H1 (cell line): ENCODE results near the gene TTLL5. TPM values are rescaled to one million over a fixed set of nuclear protein-coding genes. Genes with fewer than 3 reads are reported as not detected.

Experiments used
- CTCF ChIA-PET: fragments of 300-600 bp; sonication (Branson Sonifier 250); formaldehyde crosslinking; loops from one replicate; lab custom pipeline; 2021; ENCODE audit not compliant: partially characterized antibody; lab: Charles Lee
- POLR2A ChIA-PET: fragments of 300-600 bp; sonication (Branson Sonifier 250); formaldehyde crosslinking; loops from one replicate; lab custom pipeline; 2021; ENCODE audit warnings: inconsistent platforms; ENCODE audit not compliant: partially characterized antibody; lab: Charles Lee
- DNase-seq, 2 experiments: peaks; one replicate each; pipeline versions ENCODE4 v3.0.0 to v3.0.0-alpha.2; 2010 to 2022; ENCODE audit warnings: low spot score in 2 of 2, low read depth in 1 of 2, mixed read lengths in 1 of 2
- FAIRE-seq: peaks from 2 replicates; lab custom pipeline; 2011; peaks lifted over from hg19 to GRCh38; lab: Jason Lieb, UNC
- H2AFZ ChIP-seq: 2 replicates; pipeline ENCODE4 v1.8.1; 2012; ENCODE audit warnings: low read length, inconsistent platforms
- H2AK5ac ChIP-seq: 2 replicates; pipeline ENCODE4 v1.6.1; 2013; ENCODE audit warnings: low read depth, low read length
- H2BK120ac ChIP-seq: replicated peaks from 2 replicates; pipeline ENCODE3; 2013; ENCODE audit warnings: low read depth, low read length, inconsistent platforms
- H2BK12ac ChIP-seq: 2 replicates; pipeline ENCODE4 v1.6.1; 2013; ENCODE audit warnings: low read depth, low read length
- H2BK15ac ChIP-seq: 2 replicates; pipeline ENCODE4 v1.6.1; 2013; ENCODE audit warnings: low read length
- H2BK20ac ChIP-seq: 2 replicates; pipeline ENCODE4 v1.6.1; 2013; ENCODE audit warnings: low read length
- H2BK5ac ChIP-seq: 2 replicates; pipeline ENCODE4 v1.6.1; 2013; ENCODE audit warnings: low read depth, low read length
- H3K14ac ChIP-seq: 2 replicates; pipeline ENCODE4 v1.6.1; 2013; ENCODE audit warnings: inconsistent platforms; ENCODE audit not compliant: insufficient read length
- H3K18ac ChIP-seq: 2 replicates; pipeline ENCODE4 v1.6.1; 2013; ENCODE audit warnings: low read length; ENCODE audit errors: extremely low read depth
- H3K23ac ChIP-seq: 2 replicates; pipeline ENCODE4 v1.6.1; 2013; ENCODE audit warnings: inconsistent platforms; ENCODE audit not compliant: insufficient read length
- H3K23me2 ChIP-seq: 2 replicates; pipeline ENCODE4 v1.6.1; 2013; ENCODE audit warnings: low read depth, low read length
- H3K27ac ChIP-seq: 2 replicates; pipeline ENCODE4 v1.6.1; 2011; ENCODE audit warnings: low read depth, low read length, inconsistent platforms
- H3K27me3 ChIP-seq, 4 experiments: replicated peaks in 1 of 4; 1 replicate in 1 of 4; 2 replicates in 3 of 4; pipeline versions ENCODE4 v1.6.1 to v1.8.1; 2011 to 2013; ENCODE audit warnings: low read length in 3 of 4, mild to moderate bottlenecking in 3 of 4, inconsistent platforms in 2 of 4, mixed read lengths in 2 of 4, moderate library complexity in 1 of 4; ENCODE audit not compliant: control insufficient read depth in 3 of 4, insufficient read depth in 3 of 4; ENCODE audit errors: extremely low read depth in 1 of 4
- H3K36me3 ChIP-seq, 4 experiments: 2 replicates each; pipeline versions ENCODE4 v1.6.1 to v1.8.1; 2011 to 2013; ENCODE audit warnings: mild to moderate bottlenecking in 4 of 4, low read length in 3 of 4, moderate library complexity in 2 of 4, control low read depth in 1 of 4, inconsistent platforms in 1 of 4; ENCODE audit not compliant: insufficient read depth in 4 of 4, control insufficient read depth in 2 of 4
- H3K4ac ChIP-seq: replicated peaks from 2 replicates; pipeline ENCODE3; 2013; ENCODE audit warnings: low read length, low read depth, mixed read lengths, inconsistent platforms; ENCODE audit not compliant: insufficient read length
- H3K4me1 ChIP-seq, 4 experiments: replicated peaks in 1 of 4; 1 replicate in 1 of 4; 2 replicates in 3 of 4; pipeline versions ENCODE4 v1.6.1 to v1.8.1; 2011 to 2013; ENCODE audit warnings: low read length in 3 of 4, inconsistent platforms in 2 of 4, mixed read lengths in 1 of 4; ENCODE audit not compliant: insufficient read depth in 4 of 4, control insufficient read depth in 3 of 4
- H3K4me2 ChIP-seq, 2 experiments: 2 replicates each; pipeline versions ENCODE4 v1.6.1 to v1.8.1; 2011 to 2013; ENCODE audit warnings: low read depth in 2 of 2, low read length in 2 of 2, control low read depth in 1 of 2, inconsistent platforms in 1 of 2, mild to moderate bottlenecking in 1 of 2; ENCODE audit not compliant: insufficient read depth in 1 of 2
- H3K4me3 ChIP-seq, 4 experiments: fragments of 200-600, 300-600 bp in 1 of 4; sonication (generic), shearing (Covaris generic), sonication (Bioruptor Twin) in 1 of 4; 2 replicates each; pipeline versions ENCODE4 v1.5.1 to v1.8.1; 2011 to 2016; ENCODE audit warnings: low read length in 4 of 4, low read depth in 3 of 4, control low read depth in 2 of 4, inconsistent platforms in 2 of 4, mild to moderate bottlenecking in 2 of 4, mixed read lengths in 1 of 4, moderate library complexity in 1 of 4; ENCODE audit not compliant: insufficient read depth in 2 of 4; ENCODE audit errors: extremely low read depth in 1 of 4
- H3K56ac ChIP-seq: replicated peaks from 2 replicates; pipeline ENCODE3; 2013; ENCODE audit warnings: low read depth, mild to moderate bottlenecking, mixed read lengths, low read length, inconsistent platforms; ENCODE audit not compliant: insufficient read length
- H3K79me1 ChIP-seq: 2 replicates; pipeline ENCODE4 v1.6.1; 2013; ENCODE audit warnings: low read depth, low read length, control low read depth
- H3K79me2 ChIP-seq, 2 experiments: 2 replicates each; pipeline versions ENCODE4 v1.6.1 to v1.8.1; 2012 to 2013; ENCODE audit warnings: low read length in 2 of 2, mild to moderate bottlenecking in 2 of 2, inconsistent platforms in 1 of 2; ENCODE audit not compliant: insufficient read depth in 2 of 2, control insufficient read depth in 1 of 2
- H3K9ac ChIP-seq, 4 experiments: replicated peaks in 1 of 4; 1 replicate in 1 of 4; 2 replicates in 3 of 4; pipeline versions ENCODE4 v1.6.1 to v1.8.1; 2011 to 2013; ENCODE audit warnings: low read depth in 3 of 4, low read length in 3 of 4, control low read depth in 2 of 4, mild to moderate bottlenecking in 2 of 4, moderate library complexity in 2 of 4, inconsistent platforms in 1 of 4; ENCODE audit errors: extremely low read depth in 1 of 4
- H3K9me3 ChIP-seq, 2 experiments: 2 replicates each; pipeline versions ENCODE4 v1.6.1 to v1.8.1; 2012 to 2013; ENCODE audit warnings: mild to moderate bottlenecking in 2 of 2, moderate library complexity in 2 of 2, control low read depth in 1 of 2, inconsistent platforms in 1 of 2, low read depth in 1 of 2, low read length in 1 of 2, mixed read lengths in 1 of 2; ENCODE audit not compliant: insufficient read depth in 2 of 2
- H4K20me1 ChIP-seq, 2 experiments: replicated peaks in 1 of 2; 2 replicates each; pipeline versions ENCODE3 to v1.8.1; 2011 to 2013; ENCODE audit warnings: inconsistent platforms in 2 of 2, low read length in 2 of 2, mild to moderate bottlenecking in 1 of 2; ENCODE audit not compliant: insufficient read depth in 2 of 2, control insufficient read depth in 1 of 2
- H4K5ac ChIP-seq: 2 replicates; pipeline ENCODE4 v1.6.1; 2013; ENCODE audit warnings: low read length, low read depth, mixed read lengths, inconsistent platforms; ENCODE audit not compliant: insufficient read length
- H4K8ac ChIP-seq: 2 replicates; pipeline ENCODE4 v1.8.0; 2013; ENCODE audit warnings: mild to moderate bottlenecking, moderate library complexity, low read length, inconsistent platforms; ENCODE audit not compliant: insufficient read depth; ENCODE audit errors: extremely low read depth
- H4K91ac ChIP-seq: replicated peaks from 2 replicates; pipeline ENCODE3; 2013; ENCODE audit warnings: low read length, mixed read lengths, inconsistent platforms; ENCODE audit not compliant: insufficient read length
- BCL11A ChIP-seq, 2 experiments: IDR thresholded peaks; one replicate each; pipeline ENCODE4 v1.6.1; 2011; ENCODE audit warnings: low read depth in 2 of 2, low read length in 2 of 2, mild to moderate bottlenecking in 2 of 2
- FOSL1 ChIP-seq: IDR thresholded peaks from 2 replicates; pipeline ENCODE4 v1.6.1; 2011; ENCODE audit warnings: mild to moderate bottlenecking, low read depth, low read length, moderate library complexity; ENCODE audit not compliant: insufficient read depth
- GABPA ChIP-seq: IDR thresholded peaks from 2 replicates; pipeline ENCODE4 v1.6.1; 2011; ENCODE audit warnings: mild to moderate bottlenecking, low read length, moderate library complexity, borderline replicate concordance; ENCODE audit not compliant: insufficient read depth
- POLR2A ChIP-seq, 2 experiments: IDR thresholded peaks; 1 replicate in 1 of 2; 2 replicates in 1 of 2; pipeline ENCODE4 v1.6.1; 2011; ENCODE audit warnings: low read depth in 2 of 2, low read length in 2 of 2, mild to moderate bottlenecking in 2 of 2; ENCODE audit errors: control extremely low read depth in 1 of 2
- POU5F1 ChIP-seq: IDR thresholded peaks from 2 replicates; pipeline ENCODE4 v1.6.1; 2011; ENCODE audit warnings: low read depth, mild to moderate bottlenecking, low read length, moderate library complexity
- RBBP5 ChIP-seq: IDR thresholded peaks from 2 replicates; pipeline ENCODE4 v1.7.1; 2012; ENCODE audit warnings: low read depth, mild to moderate bottlenecking, inconsistent platforms, low read length, moderate library complexity, borderline replicate concordance
- RFX5 ChIP-seq: IDR thresholded peaks from 2 replicates; pipeline ENCODE4 v1.6.1; 2011; ENCODE audit warnings: low read depth, low read length, improper control_type of control experiment, borderline replicate concordance
- SIX5 ChIP-seq: IDR thresholded peaks from 2 replicates; pipeline ENCODE4 v1.6.1; 2011; ENCODE audit warnings: mild to moderate bottlenecking, low read depth, low read length
- SP1 ChIP-seq: IDR thresholded peaks from 2 replicates; pipeline ENCODE4 v1.6.1; 2011; ENCODE audit warnings: low read depth, low read length
- SP4 ChIP-seq: IDR thresholded peaks from 2 replicates; pipeline ENCODE4 v1.6.1; 2012; ENCODE audit warnings: low read length, inconsistent platforms
- SRF ChIP-seq: IDR thresholded peaks from 2 replicates; pipeline ENCODE4 v1.6.1; 2011; ENCODE audit warnings: mild to moderate bottlenecking, low read depth, low read length, moderate library complexity
- TAF7 ChIP-seq: optimal IDR thresholded peaks from 2 replicates; pipeline ENCODE3; 2011; ENCODE audit warnings: low read depth, mild to moderate bottlenecking, inconsistent platforms, low read length, moderate library complexity, borderline replicate concordance
- TBP ChIP-seq: IDR thresholded peaks from 2 replicates; pipeline ENCODE4 v1.6.1; 2011; ENCODE audit warnings: low read depth, low read length, improper control_type of control experiment
- WGBS, 2 experiments: shearing (Covaris generic) in 1 of 2; methylation state at CpG; one replicate each; pipeline versions ENCODE4 v1.1.6 to v1.1.7; 2013 to 2015; ENCODE audit warnings: low lambda C conversion rate in 2 of 2, mixed read lengths in 2 of 2, inconsistent platforms in 1 of 2, low coverage in 1 of 2, missing lambda C conversion rate in 1 of 2; ENCODE audit not compliant: insufficient replicate concordance in 2 of 2, insufficient coverage in 1 of 2, insufficient read length in 1 of 2; ENCODE audit errors: extremely low coverage in 1 of 2, missing lambda C conversion rate in 1 of 2; 5-methylcytosine and 5-hydroxymethylcytosine counted together
- polyA plus RNA-seq, 7 experiments: library from polyadenylated mRNA; depleted of rRNA in 3 of 7; stranded (reverse) in 5 of 7; unstranded in 2 of 7; fragments of >200 nt in 5 of 7; fragments of 200-250 nt in 2 of 7; gene quantifications; 1 replicate in 5 of 7; 2 replicates in 1 of 7; 4 replicates in 1 of 7; pipeline versions ENCODE4 v1.2.1 to v1.2.3, GENCODE V29; 2011 to 2013; ENCODE audit warnings: missing spikeins in 2 of 7, mixed read lengths in 2 of 7
- total RNA-seq: library from RNA; stranded (reverse); fragmentation: NEBNext Ultra II Directional; extraction: Animal tissue kit (Norgen Biotek cat#: 25700); gene quantifications from 2 replicates; pipeline ENCODE4 v1.2.1, GENCODE V29; 2021
- TF ChIP-seq, protein P1 (sequence below): IDR thresholded peaks from 2 replicates; pipeline ENCODE4 v1.6.1; 2012; ENCODE audit warnings: inconsistent platforms

TTLL5 gene
- total and polyA plus RNA-seq, 2 of the 8 experiments (the other 6 are each of a cell fraction or from before 2014, with no cell fraction given) = 16.1 to 45.9 TPM

DNA sequence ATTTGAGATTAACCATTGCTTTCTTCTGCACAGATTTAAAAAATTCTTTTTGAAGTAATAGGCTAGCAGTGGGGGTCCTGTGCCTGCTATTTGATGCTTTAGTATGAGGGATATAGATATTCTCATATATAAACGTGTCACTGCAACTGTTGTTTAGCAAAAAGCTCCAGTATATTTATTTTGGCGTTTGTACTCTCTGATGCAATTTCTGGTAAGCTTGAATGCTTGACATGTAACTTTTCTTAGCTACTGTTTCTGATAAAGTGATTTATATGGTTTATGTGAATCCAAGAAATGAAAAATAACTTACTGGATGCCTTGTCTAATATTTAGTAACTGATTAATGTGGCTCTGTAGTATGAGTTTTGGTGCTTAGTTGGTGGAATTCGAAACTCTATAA lies 77.1 kb downstream of the TTLL5 start:
- H3K4me2 ChIP-seq = no peak overlapping the region
- H2BK20ac ChIP-seq = no peak overlapping the region
- H3K4me1 ChIP-seq = no peaks in the 10 kb centered on the region; a peak in 1 of 7 replicates
- ChIA-PET CTCF (interaction anchor here (0.8 to 2.1 kb wide), 5 partner anchors 11 to 168 kb away, joined by 3 to 8 read pairs (median 7); no protein-coding TSS in a partner anchor), POLR2A (no interaction called here)
- H3K27me3 ChIP-seq = no peaks in the 10 kb centered on the region
- no peak overlapping the region for H2BK120ac ChIP-seq
- no peak overlapping the region for H2AK5ac ChIP-seq
- H3K14ac ChIP-seq = no peak overlapping the region
- H3K79me1 ChIP-seq = no peaks in the 10 kb centered on the region
- no peaks in the 10 kb centered on the region for H3K23me2 ChIP-seq
- H3K23ac ChIP-seq = no peak overlapping the region
- WGBS, 2 experiments = 90% methylated on average over 3 of the region's 3 CpGs; no CpG with 5 or more reads in 1 of the 2 experiments
- no peak overlapping the region for H2AFZ ChIP-seq
- no peak overlapping the region for H3K9ac ChIP-seq
- FAIRE-seq (no peak), DNase-seq (no peak)
- H4K5ac ChIP-seq = no peak overlapping the region
- H4K8ac ChIP-seq = no peak overlapping the region
- no peak overlapping the region for H3K18ac ChIP-seq
- no peaks in the 10 kb centered on the region for H4K20me1 ChIP-seq
- H2BK12ac ChIP-seq = no peak overlapping the region
- H3K79me2 ChIP-seq = no peaks in the 10 kb centered on the region
- H3K27ac ChIP-seq = no peak overlapping the region
- H3K36me3 ChIP-seq = peaks cover 0 to 18% (median 6%) of the 10 kb centered on the region in 4 experiments; a peak in 4 of 8 replicates
- H4K91ac ChIP-seq = no peak overlapping the region
- no peak overlapping the region for H3K4ac ChIP-seq
- no peak overlapping the region for H3K4me3 ChIP-seq
- no peak overlapping the region for H2BK15ac ChIP-seq
- no peak overlapping the region for H2BK5ac ChIP-seq
- no peak overlapping the region for H3K56ac ChIP-seq
- no peaks in the 10 kb centered on the region for H3K9me3 ChIP-seq
- no peak for TF ChIP-seq TBP
- TF ChIP-seq POU5F1 = no peak
- TF ChIP-seq GABPA = no peak
- no peak for TF ChIP-seq RFX5
- no peak for TF ChIP-seq TAF7
- no peak for TF ChIP-seq SP4
- TF ChIP-seq, protein P1, sequence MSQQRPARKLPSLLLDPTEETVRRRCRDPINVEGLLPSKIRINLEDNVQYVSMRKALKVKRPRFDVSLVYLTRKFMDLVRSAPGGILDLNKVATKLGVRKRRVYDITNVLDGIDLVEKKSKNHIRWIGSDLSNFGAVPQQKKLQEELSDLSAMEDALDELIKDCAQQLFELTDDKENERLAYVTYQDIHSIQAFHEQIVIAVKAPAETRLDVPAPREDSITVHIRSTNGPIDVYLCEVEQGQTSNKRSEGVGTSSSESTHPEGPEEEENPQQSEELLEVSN = no peak
- no peak for TF ChIP-seq SRF
- TF ChIP-seq FOSL1 = no peak
- no peak for TF ChIP-seq SP1
- TF ChIP-seq RBBP5 = no peak
- TF ChIP-seq BCL11A (IDR thresholded peaks at IDR 0.05; ENCODE audit: low read depth in 2 of 2, low read length in 2 of 2) = no peak
- no peak for TF ChIP-seq SIX5
- TF ChIP-seq POLR2A (IDR thresholded peaks at IDR 0.05; ENCODE audit: control extremely low read depth in 1 of 2, low read depth in 2 of 2, low read length in 2 of 2) = no peak
